A673 (cell line): ENCODE results near the gene KIF3A. TPM values are rescaled to one million over a fixed set of nuclear protein-coding genes. Genes with fewer than 3 reads are reported as not detected.

Source experiments
- BruUV-seq: library from RNA; stranded (reverse); fragments of 400-500 nt; replicated peaks from 2 replicates; lab custom pipeline; 2021; lab: Mats Ljungman, UMichigan
- CTCF ChIA-PET: fragments of 300-600 bp; sonication (Branson Sonifier 250); formaldehyde crosslinking; loops from one replicate; lab custom pipeline; 2022; ENCODE audit warnings: antibody characterized with exemption; lab: Charles Lee
- POLR2A ChIA-PET: fragments of 300-600 bp; sonication (Branson Sonifier 250); formaldehyde crosslinking; loops from one replicate; lab custom pipeline; 2022; ENCODE audit warnings: antibody characterized with exemption; ENCODE audit not compliant: low non-redundant PET; lab: Charles Lee
- DNase-seq: peaks from one replicate; pipeline ENCODE4 v3.0.0-alpha.2; 2015; ENCODE audit warnings: low spot score
- H3K27ac ChIP-seq: fragments of 200-600 bp; sonication (generic); 2 replicates; pipeline ENCODE4 v1.5.1; 2016; ENCODE audit warnings: mixed run types, low read depth, mild to moderate bottlenecking, mixed read lengths, antibody characterized with exemption, low read length; ENCODE audit not compliant: poor library complexity, severe bottlenecking
- H3K27me3 ChIP-seq: fragments of 200-600 bp; sonication (generic); replicated peaks from 2 replicates; pipeline ENCODE4 v1.6.1; 2017; ENCODE audit warnings: mixed run types, low read depth, mild to moderate bottlenecking, mixed read lengths, antibody characterized with exemption, low read length; ENCODE audit not compliant: insufficient read depth, poor library complexity
- H3K36me3 ChIP-seq: fragments of 200-600 bp; sonication (generic); 2 replicates; pipeline ENCODE4 v1.6.1; 2016; ENCODE audit warnings: mixed run types, mild to moderate bottlenecking, mixed read lengths, antibody characterized with exemption, low read length; ENCODE audit not compliant: insufficient read depth, poor library complexity, severe bottlenecking
- H3K4me1 ChIP-seq: fragments of 200-600 bp; sonication (generic); 2 replicates; pipeline ENCODE4 v1.6.1; 2017; ENCODE audit warnings: mixed run types, mild to moderate bottlenecking, mixed read lengths, antibody characterized with exemption, low read length; ENCODE audit not compliant: insufficient read depth, poor library complexity, severe bottlenecking
- H3K4me3 ChIP-seq: fragments of 200-600 bp; sonication (generic); 2 replicates; pipeline ENCODE4 v1.5.1; 2016; ENCODE audit warnings: low read depth, mixed run types, mild to moderate bottlenecking, mixed read lengths, low read length; ENCODE audit not compliant: poor library complexity, severe bottlenecking
- H3K9me3 ChIP-seq: fragments of 200-600 bp; sonication (generic); 2 replicates; pipeline ENCODE4 v1.6.1; 2016; ENCODE audit warnings: mixed run types, low read depth, mild to moderate bottlenecking, mixed read lengths, antibody characterized with exemption, low read length; ENCODE audit not compliant: poor library complexity, severe bottlenecking
- CTCF ChIP-seq: fragments of 300-800, 200-600 bp; sonication (generic); conservative IDR thresholded peaks from 2 replicates; pipeline ENCODE4 v1.5.1; 2017; ENCODE audit warnings: low read depth, mild to moderate bottlenecking, antibody characterized with exemption, low read length, moderate library complexity, mixed read lengths
- EZH2 ChIP-seq: fragments of 200-600 bp; sonication (generic); IDR thresholded peaks from 2 replicates; pipeline ENCODE4 v1.6.1; 2017; ENCODE audit warnings: borderline replicate concordance, low read depth, mild to moderate bottlenecking, mixed read lengths, antibody characterized with exemption, low read length; ENCODE audit not compliant: poor library complexity, severe bottlenecking
- intact Hi-C: fragments of 100-400 bp; cut with micrococcal nuclease; formaldehyde crosslinking; loops from one replicate; pipeline ENCODE4 v1.10.0; 2022; ENCODE audit not compliant: unreplicated experiment
- total RNA-seq: library from RNA; stranded (reverse); gene quantifications from 2 replicates; pipeline ENCODE4 v1.2.3, GENCODE V29; 2021

The KIF3A gene
- total RNA-seq, 1 experiment from 2014 or later: 19.1 TPM

- ChIA-PET POLR2A (no interaction called here), CTCF (no interaction called here)
- Histone ChIP-seq H3K9me3 (no peaks in the 10 kb centered on the region), H3K36me3 (no peaks in the 10 kb centered on the region), H3K4me3 (no peak overlapping the region), H3K27me3 (no peaks in the 10 kb centered on the region), H3K27ac (no peak overlapping the region), H3K4me1 (no peaks in the 10 kb centered on the region)
- no TSS peak for BruUV-seq
- TF ChIP-seq EZH2: no peak
- no peak for DNase-seq
- intact Hi-C loops: no loop called here
Observed at GRCh38 chr5:132673488-132673887, 63.9 kb downstream of the KIF3A start.

- ChIA-PET POLR2A (no interaction called here), CTCF (no interaction called here)
- Histone ChIP-seq H3K27ac (no peak overlapping the region), H3K36me3 (no peaks in the 10 kb centered on the region), H3K27me3 (no peaks in the 10 kb centered on the region), H3K4me1 (no peaks in the 10 kb centered on the region), H3K9me3 (no peaks in the 10 kb centered on the region), H3K4me3 (no peak overlapping the region)
- DNase-seq: no peak
- TF ChIP-seq CTCF: no peak
- TF ChIP-seq EZH2: no peak
- no TSS peak for BruUV-seq
- intact Hi-C loops: no loop called here
Observed at GRCh38 chr5:132671000-132671399, 66.3 kb downstream of the KIF3A start.

GRCh38 chr5:132669966-132670882 lies 67.1 kb downstream of the KIF3A start:
- POLR2A ChIA-PET: interaction anchor here (1.1 kb wide), 1 partner anchor 35 kb away, joined by 3 read pairs; no protein-coding TSS in a partner anchor
- intact Hi-C loops: no loop called here
- no peak for DNase-seq
- no peak for TF ChIP-seq EZH2
- TF ChIP-seq CTCF: no peak
- Histone ChIP-seq H3K27me3 (no peaks in the 10 kb centered on the region), H3K27ac (no peak overlapping the region), H3K4me1 (no peaks in the 10 kb centered on the region), H3K4me3 (no peak overlapping the region), H3K36me3 (no peaks in the 10 kb centered on the region), H3K9me3 (no peaks in the 10 kb centered on the region)
- CTCF ChIA-PET: no interaction called here
- no TSS peak for BruUV-seq
